HG03108 (cell line): ENCODE data around the gene PRKACB.
"Not testable (repeated sequence)": the region's sequence is repeated elsewhere in the genome, so short reads cannot be mapped to it uniquely, and the experiment has no call there.

ENCODE experiments used
- ATAC-seq: cut with Tn5 transposase; IDR thresholded peaks from one replicate; pipeline ENCODE4 v1.9.1; 2021; ENCODE audit warnings: moderate library complexity; ENCODE audit not compliant: unreplicated experiment

Gene PRKACB

GRCh38 chr1:84214115-84214956, 70.3 kb downstream of the PRKACB start:
- ATAC-seq: no peak

- ATAC-seq: no peak
Measured at GRCh38 chr1:84217239-84217638, 73.2 kb downstream of the PRKACB start.

- ATAC-seq: no peak
Measured at GRCh38 chr1:84223751-84224432, 79.8 kb downstream of the PRKACB start.

- ATAC-seq: no peak
Measured at GRCh38 chr1:84224905-84225304, 80.8 kb downstream of the PRKACB start.

DNA sequence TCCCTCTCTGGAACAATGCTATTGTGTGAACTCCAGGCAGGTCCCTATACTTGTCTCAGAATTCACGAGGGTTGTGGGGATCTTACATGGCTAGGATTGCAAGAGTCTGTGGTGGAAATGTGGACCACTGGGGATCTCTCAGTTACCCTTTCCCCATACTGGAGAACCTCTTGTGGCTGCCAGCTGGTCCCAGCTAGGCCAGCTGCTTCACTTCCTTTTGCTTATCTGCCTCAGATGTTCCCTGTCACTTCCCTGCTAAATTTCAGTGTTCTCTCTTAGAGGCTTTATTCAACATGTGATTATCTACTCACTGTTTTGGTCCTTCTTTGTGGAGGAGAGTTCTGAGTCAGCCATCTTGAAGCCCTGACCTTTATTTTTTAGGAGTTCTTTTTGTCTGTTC, 81.6 kb downstream of the PRKACB start:
- no peak for ATAC-seq

- not testable (repeated sequence) for ATAC-seq
Measured at GRCh38 chr1:84232676-84233075, 88.6 kb downstream of the PRKACB start.

DNA sequence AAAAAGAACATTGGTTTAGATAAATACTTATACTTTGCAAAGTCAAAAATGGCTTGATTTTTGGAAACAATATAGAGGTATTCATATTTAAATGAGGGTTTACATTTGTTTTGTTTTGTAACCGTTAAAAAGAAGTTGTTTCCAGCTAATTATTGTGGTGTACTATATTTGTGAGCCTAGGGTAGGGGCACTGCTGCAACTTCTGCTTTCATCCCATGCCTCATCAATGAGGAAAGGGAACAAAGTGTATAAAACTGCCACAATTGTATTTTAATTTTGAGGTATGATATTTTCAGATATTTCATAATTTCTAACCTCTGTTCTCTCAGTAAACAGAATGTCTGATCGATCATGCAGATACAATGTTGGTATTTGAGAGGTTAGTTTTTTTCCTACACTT, 92.2 kb downstream of the PRKACB start:
- no peak for ATAC-seq

- no peak for ATAC-seq
Measured at GRCh38 chr1:84242641-84243040, 98.6 kb downstream of the PRKACB start.

DNA sequence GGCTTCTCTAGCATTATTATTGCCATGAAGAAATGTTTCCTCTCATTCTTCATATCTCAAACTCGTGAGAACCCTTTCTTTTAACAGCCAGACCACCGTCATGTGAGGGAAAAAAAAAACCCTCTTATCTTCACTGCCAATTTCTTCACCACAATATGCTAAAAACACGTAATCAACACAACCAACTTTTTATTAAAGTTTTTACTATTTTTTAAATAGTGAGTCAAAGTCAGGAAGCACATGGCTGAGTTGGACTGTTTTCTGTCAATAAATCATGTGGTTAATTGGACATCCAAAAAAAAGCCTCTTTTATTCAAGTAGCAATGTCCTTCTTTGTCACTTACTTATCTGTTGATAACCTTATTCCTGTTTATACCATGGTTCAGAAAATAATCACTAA, 101.5 kb downstream of the PRKACB start:
- ATAC-seq: no peak

GRCh38 chr1:84246213-84246612, 102.1 kb downstream of the PRKACB start:
- ATAC-seq: no peak

DNA sequence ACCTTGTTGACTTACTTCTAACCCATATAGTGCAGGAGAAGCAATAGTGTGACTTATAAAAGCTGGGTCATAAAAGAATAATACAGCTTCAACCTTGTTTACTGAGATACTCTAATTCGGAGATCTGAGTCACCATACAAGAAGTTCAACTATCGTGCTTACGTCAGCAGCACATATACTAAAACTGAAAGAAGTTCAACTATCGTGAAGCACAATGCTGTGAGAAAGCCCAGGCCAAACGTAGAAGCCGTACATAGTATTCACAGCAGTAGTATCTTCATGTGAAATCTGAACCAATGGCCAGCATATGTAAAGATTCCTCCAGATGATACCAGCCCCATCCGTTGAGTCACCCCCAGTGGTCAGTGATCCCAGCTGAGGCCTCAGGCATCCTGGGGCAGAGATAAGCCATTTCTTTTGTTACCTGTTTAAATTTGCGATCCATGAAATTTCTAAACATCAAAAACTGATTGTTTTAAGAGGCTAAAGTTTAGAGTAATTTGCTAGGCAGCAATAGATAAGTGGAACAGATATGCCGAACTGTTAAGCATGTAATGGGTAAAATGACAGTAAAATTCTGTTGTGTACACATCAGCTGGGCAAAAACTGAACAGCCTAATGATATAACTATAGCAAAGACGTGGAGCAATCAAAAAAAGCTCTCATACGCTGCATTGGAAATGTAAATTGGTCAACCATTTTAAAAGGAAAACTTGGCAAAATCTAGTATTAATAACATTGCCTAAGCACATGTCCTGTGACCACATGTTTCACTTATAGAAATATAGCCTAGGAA, 103.6 kb downstream of the PRKACB start:
- no peak for ATAC-seq

DNA sequence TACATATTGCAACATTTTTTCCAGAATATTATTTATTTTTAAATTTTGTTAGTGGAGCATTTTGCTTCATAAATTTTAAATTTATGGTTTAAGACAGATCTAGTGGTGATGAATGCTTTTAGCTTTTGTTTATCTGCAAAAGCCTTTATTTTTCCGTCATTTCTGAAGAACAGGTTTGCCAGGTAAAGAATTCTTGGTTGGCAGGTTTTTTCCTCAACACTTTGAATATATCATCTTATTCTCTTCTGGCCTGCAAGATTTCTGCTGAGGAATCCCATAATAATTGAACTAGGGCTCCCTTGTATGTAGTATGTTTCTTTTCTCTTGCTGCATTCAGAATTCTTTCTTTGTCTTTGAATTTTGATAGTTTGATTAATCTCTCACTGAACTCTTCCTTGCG, 106.6 kb downstream of the PRKACB start:
- no peak for ATAC-seq

GRCh38 chr1:84253036-84253435, 109.0 kb downstream of the PRKACB start:
- no peak for ATAC-seq

DNA sequence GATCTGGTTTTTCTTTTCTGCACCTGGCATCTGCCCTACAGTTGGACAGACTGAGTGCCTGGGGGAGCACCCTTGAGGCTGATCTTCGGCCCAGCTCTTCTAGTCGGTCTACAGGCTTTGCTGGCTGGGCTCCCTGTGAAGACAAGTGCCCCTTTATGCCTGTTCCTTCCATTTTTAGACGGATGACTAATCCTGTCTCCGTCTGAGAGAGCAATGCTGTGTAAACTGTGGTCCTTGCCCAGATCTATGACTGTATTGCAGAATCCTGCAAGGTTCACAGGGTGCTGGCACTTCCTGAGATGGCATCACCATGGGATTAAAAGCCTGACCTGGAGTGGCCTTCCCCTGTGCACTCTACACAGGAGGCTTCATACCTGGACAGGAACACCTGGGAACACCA, 109.8 kb downstream of the PRKACB start:
- no peak for ATAC-seq

GRCh38 chr1:84254703-84255238, 110.7 kb downstream of the PRKACB start:
- no peak for ATAC-seq

DNA sequence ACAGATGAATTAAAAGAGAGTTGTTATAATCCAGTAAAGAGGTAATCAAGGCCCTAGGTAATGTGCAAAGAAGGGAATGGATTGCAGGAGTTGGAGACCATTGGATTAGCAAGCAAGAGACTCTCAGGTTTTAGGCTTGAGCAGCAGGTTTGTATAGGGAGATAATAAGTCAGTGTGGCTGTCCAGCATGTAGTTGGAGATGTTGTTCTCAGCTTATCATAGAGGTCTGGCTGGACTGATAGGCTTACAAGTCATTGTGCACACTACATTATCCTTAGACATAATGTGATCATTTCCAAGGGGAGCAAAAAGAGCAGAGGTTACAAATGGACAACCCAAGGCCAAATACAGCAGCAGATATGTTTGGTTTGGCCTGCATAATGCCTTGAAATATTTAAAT, 111.5 kb downstream of the PRKACB start:
- no peak for ATAC-seq

GRCh38 chr1:84257617-84258016, 113.5 kb downstream of the PRKACB start:
- no peak for ATAC-seq

GRCh38 chr1:84259376-84259775, 115.3 kb downstream of the PRKACB start:
- no peak for ATAC-seq

- no peak for ATAC-seq
Measured at GRCh38 chr1:84259989-84260388, 115.9 kb downstream of the PRKACB start.

GRCh38 chr1:84260852-84261518, 116.9 kb downstream of the PRKACB start:
- no peak for ATAC-seq

GRCh38 chr1:84264961-84265360, 120.9 kb downstream of the PRKACB start:
- no peak for ATAC-seq
